HG03175 (cell line): ENCODE results near the gene FZD8.

Experiments used
- ATAC-seq: cut with Tn5 transposase; IDR thresholded peaks from one replicate; pipeline ENCODE4 v1.9.1; 2021; ENCODE audit warnings: mild to moderate bottlenecking, moderate library complexity; ENCODE audit not compliant: unreplicated experiment

The FZD8 gene

DNA sequence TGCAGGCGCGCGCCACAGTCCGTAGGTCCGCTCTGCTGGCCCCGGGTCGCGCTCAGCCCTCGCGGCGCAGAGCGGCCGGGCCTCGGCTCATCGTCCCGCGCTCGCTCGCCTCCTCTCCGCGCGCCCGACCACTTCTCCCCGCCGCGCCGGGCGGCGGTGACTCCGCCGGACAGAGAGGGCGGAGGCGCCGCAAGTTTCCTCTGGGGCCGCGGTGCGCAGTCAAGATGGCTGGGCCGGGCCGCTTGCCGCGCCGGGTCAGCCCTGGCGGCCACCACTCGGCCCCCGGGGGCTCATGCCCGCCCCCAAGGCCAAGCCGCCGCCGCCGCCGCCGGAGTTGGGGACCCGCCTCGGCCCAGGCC, 441 bp downstream of the FZD8 start:
- peak; percentile 31 for ATAC-seq

DNA sequence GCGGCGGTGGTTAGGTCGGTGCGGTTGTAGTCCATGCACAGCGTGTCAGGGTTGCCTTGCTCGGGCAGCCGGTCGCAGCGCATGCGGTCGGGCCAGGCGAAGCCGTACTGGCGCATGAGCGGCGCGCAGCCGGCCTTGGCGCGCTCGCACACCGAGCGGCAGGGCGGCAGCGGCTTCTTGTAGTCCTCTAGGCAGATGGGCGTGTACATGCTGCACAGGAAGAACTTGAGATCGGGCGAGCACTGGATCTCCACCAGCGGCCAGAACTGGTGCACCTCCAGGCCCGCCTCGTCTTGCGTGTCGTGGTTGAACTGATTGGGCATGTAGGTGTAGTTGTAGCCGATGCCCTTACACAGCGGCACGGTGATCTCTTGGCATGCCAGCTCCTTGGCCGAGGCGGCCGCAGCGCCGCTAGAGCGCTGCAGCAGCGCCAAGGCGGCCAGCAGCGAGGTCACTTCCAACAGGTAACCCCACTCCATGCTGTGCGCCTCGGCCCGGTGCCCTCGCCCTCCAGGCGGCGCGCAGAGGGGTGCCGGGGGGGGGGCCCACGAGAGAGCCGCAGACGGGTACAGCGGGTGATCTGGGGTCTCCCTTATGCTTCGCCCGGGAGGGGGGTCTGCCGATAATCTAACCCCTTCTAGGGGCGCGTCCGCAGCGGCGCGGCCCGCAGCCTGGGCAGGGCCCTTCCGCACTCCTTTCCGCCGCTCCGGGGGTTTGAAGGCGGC, 983 bp downstream of the FZD8 start:
- ATAC-seq, result peak; percentile 45

- ATAC-seq, result peak; percentile 34
These were observed 1.6 kb downstream of the FZD8 start for GRCh38 chr10:35640474-35640873.

DNA sequence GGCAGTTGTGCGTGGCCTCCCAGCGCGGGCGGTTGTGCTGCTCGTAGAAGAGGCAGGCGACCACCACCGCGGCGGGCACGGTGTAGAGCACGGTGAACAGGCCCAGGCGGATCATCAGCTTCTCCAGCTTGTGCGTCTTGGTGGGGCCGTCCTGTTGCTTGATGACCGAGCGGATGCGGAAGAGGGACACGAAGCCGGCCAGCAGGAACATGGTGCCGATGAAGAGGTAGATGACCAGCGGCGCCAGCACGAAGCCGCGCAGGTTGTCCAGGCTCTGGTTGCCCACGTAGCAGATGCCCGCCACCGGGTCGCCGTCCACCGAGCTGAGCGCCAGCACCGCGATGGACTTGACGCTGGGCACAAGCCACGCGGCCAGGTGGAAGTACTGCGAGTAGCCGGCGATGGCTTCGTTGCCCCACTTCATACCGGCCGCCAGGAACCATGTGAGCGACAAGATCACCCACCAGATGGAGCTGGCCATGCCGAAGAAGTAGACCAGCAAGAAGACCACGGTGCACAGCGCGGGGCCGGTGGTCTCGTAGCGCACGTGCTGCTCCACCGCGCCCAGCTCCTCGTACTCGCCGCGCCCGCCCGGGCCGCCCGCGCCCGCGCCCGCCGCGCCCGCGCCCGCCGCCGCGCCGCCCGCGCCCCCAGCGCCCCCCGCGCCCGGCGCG, 2.2 kb downstream of the FZD8 start:
- ATAC-seq, result no peak

DNA sequence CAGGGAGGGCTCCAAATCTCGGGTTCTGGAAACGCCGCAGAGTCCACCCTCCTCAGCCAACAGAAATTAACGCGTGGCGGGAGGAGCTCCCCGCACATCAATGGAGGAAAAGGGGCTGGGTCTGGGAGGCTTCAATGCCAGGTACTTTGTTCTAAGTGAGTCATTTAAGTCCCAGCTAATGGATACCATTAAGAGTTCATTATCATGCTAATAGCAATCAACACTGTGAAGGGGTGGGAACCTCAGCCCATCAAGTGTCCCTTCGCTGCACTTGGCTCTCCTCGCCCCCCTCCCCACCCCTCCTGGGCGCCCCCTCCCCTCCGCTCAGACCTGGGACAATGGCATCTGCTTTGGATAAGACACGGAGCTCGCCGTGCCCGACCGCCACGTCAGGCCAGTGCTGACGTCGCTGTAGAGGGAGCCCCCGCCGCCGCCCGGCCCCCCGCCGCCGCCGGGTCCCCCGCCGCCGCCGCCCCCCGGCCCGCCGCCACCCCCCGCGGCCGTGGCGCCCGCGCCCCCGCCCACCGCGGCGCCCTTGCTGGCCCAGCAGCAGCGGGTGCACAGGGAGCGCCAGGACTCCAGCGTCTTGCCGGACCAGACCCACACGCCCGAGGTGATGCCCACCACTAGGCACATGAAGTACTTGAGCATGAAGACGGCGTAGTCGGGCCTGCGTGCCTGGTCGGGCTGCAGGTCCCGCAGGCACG, 2.9 kb downstream of the FZD8 start:
- ATAC-seq, result no peak

GRCh38 chr10:35638101-35638500, 4.0 kb downstream of the FZD8 start:
- no peak for ATAC-seq

DNA sequence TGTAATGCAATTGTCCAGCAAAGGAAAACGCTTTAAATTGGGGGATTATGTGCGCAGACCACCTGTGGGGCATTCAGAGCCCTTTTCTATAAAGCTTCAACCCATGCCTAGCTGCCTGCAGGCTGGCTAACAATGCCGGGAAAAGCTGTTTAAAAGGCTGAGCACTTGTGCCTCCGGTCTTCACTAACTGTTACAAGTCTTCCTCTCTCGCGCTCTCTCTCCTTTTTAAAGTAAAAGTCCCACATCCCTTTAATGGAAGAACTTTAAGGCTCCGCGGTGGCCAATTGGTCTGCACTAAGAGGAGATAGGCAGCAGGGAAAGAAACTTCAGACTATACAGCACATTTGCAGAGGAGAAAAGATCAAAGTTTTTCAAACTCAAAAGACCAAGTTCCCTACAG, 4.6 kb downstream of the FZD8 start:
- ATAC-seq, result no peak

DNA sequence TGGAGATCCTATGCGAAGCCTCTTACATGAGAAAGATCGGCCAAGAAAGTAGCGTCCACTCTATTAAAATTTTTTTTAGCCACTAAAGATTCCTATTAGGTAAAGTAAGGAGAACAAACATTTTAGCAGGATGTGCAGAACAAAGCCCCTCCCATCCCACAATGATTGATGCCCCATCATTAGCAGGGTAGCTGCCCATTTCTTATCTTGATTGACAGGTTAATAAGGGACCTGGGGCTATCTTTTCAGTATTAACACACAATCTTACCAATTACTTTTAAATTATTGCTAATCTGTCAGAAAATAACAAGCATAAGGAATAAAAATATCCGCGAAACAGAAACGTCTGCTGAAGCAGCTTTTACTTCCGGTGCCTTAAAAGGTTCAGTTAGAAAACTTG, 5.1 kb downstream of the FZD8 start:
- no peak for ATAC-seq

DNA sequence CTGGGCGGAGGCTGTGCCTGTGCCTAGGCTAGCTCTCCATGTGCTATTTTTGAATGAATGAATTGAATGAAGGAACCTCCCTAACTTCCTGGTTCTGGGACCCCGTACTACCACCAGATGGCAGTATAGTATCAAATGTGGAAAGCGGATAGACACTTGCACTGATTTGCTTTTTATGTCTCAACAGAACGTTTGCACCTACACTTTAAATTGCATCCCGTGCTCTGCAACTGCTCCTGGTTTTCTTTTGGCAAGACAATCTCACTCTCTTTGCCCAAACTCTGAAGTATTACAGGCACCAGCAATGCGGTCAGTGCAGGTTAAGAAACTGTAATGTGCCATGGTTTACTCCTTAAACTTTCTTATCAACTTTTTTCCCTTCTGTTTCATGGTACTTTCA, 6.5 kb downstream of the FZD8 start:
- ATAC-seq, result peak; percentile 78

GRCh38 chr10:35633006-35633980, 8.8 kb downstream of the FZD8 start:
- no peak for ATAC-seq

DNA sequence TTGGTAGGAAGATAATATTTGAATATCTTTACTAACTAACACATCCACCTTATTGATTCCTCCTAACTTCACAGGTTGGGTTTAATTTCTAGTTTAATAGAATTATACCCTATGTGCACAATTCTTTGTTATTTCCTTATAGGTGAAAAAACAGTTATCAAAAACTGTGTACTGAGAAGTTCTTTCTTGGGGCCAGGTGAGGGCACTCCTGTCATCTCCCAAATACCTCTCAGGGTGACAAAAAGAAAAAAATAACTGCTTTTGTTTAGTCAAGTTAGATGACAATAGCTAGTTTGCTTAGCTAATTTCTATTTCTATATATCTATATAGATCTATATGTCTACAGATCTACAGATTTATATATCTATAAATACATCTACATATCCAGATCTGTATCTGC, 10.1 kb downstream of the FZD8 start:
- ATAC-seq, result no peak

- ATAC-seq, result no peak
These were observed 10.7 kb downstream of the FZD8 start for GRCh38 chr10:35631404-35631803.

GRCh38 chr10:35626971-35627507, 15.1 kb downstream of the FZD8 start:
- ATAC-seq, result no peak

- no peak for ATAC-seq
These were observed 27.8 kb downstream of the FZD8 start for GRCh38 chr10:35614312-35614711.

DNA sequence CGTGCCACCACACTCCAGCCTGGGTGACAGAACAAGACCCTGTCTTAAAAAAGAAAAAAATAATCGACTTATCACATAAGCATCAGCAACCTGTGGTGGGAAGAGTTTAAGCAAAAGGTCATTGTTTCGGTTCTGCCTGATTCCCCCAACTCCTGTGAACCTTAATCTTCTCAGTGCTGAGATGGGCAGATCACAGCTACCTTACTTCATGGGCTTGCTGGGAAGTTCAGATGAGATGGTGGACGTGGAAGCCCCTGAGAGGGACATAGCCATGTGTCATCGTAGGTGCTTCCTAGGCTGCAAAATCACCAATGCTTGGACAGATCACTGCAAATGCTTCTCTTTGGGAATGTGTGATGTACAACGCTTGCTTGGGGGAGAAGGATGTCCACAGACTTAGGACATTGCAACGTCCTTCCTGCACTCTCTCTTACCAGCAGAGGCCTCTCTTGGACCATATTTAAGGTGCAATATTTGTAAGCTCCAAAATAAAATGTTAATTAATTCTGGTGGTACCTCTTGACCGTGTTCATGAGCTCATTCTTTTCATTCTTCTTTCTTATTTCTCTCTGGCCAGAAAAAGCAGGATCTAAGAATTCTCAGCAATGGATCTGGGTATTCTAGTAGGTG, 28.4 kb downstream of the FZD8 start:
- ATAC-seq, result no peak

DNA sequence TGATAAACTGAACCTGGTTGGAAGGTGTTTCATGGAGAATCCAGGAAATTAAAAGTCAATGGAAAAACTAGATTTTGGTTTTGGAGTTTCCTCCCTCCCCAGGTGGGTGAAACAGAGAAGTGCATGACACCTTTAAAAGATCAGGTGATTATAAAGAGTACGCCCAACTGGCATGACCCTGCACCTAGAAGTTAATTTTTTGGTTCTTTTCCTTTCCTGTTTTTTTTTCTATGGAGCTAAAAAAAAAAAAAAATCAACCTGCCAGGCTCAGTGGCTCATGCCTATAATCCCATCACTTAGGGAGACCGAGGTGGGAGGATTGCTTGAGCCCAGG, 29.0 kb downstream of the FZD8 start:
- ATAC-seq, result no peak

- ATAC-seq, result no peak
These were observed 29.6 kb downstream of the FZD8 start for GRCh38 chr10:35612385-35613106.

DNA sequence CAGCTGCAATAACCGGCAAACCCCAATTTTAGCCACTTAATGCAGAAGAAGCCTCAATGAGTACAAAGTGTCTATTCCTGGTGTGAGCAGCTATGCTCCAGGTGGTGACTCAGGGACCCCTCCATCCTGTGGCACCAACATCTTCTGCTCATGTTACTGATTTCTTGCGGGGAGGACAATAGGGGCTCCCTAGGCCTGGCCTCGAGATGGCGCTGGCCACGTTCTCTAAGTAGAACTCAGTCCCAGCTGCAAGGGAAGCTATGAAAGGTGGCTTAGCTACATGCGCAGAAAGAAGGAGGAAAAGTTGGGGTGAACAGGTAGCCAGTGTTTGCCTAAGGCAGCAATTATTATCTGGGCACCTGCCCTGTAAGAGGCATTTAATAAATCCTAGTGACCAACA, 30.3 kb downstream of the FZD8 start:
- no peak for ATAC-seq

- no peak for ATAC-seq
These were observed 33.8 kb downstream of the FZD8 start for GRCh38 chr10:35608328-35608672.
